Smooth muscle cell (in vitro differentiated cells): Measurements from ENCODE around the gene SERPINB6. TPM values are rescaled to one million over a fixed set of nuclear protein-coding genes. Genes with fewer than 3 reads are reported as not detected.

ENCODE experiments used
- DNase-seq: peaks from one replicate; lab custom pipeline; 2025; ENCODE audit not compliant: unreplicated experiment; lab: John Stamatoyannopoulos, UW
- H2AFZ ChIP-seq: fragments of 200-600 bp; sonication (generic); 2 replicates; pipeline ENCODE4 v1.6.0; 2016; ENCODE audit warnings: antibody characterized with exemption, low read depth, mild to moderate bottlenecking
- H3F3A ChIP-seq: fragments of 200-600 bp; sonication (generic); 2 replicates; pipeline ENCODE4 v1.6.0; 2017; ENCODE audit warnings: antibody characterized with exemption, low read depth
- H3K27ac ChIP-seq: fragments of 200-600 bp; sonication (generic); 2 replicates; pipeline ENCODE4 v1.5.1; 2016; ENCODE audit warnings: low read depth, mild to moderate bottlenecking
- H3K27me3 ChIP-seq: fragments of 200-600 bp; sonication (generic); 2 replicates; pipeline ENCODE4 v1.6.1; 2016; ENCODE audit warnings: low read depth, mild to moderate bottlenecking
- H3K36me3 ChIP-seq: fragments of 200-600 bp; sonication (generic); 2 replicates; pipeline ENCODE4 v1.5.1; 2016; ENCODE audit warnings: low read depth
- H3K4me1 ChIP-seq: fragments of 200-600 bp; sonication (generic); 2 replicates; pipeline ENCODE4 v1.5.1; 2016; ENCODE audit warnings: low read depth
- H3K4me2 ChIP-seq: fragments of 200-600 bp; sonication (generic); 2 replicates; pipeline ENCODE4 v1.6.0; 2016; ENCODE audit warnings: mild to moderate bottlenecking
- H3K4me3 ChIP-seq: fragments of 200-600 bp; sonication (generic); 2 replicates; pipeline ENCODE4 v1.5.1; 2016; ENCODE audit warnings: mild to moderate bottlenecking
- H3K79me2 ChIP-seq: fragments of 200-600 bp; sonication (generic); 2 replicates; pipeline ENCODE4 v1.6.0; 2016; ENCODE audit warnings: low read depth, mild to moderate bottlenecking
- H3K9ac ChIP-seq: fragments of 200-600 bp; sonication (generic); 2 replicates; pipeline ENCODE4 v1.6.0; 2016; ENCODE audit warnings: low read depth
- H3K9me3 ChIP-seq: fragments of 200-600 bp; sonication (generic); replicated peaks from 2 replicates; pipeline ENCODE4 v1.5.1; 2016; ENCODE audit warnings: low read depth
- H4K20me1 ChIP-seq: fragments of 200-600 bp; sonication (generic); 2 replicates; pipeline ENCODE4 v1.6.0; 2016; ENCODE audit warnings: low read depth
- WGBS: methylation state at CpG from one replicate; pipeline ENCODE4 v1.1.7; 2016; ENCODE audit warnings: low lambda C conversion rate; 5-methylcytosine and 5-hydroxymethylcytosine counted together
- polyA plus RNA-seq: library from polyadenylated mRNA; unstranded; fragments of >200 nt; fragmentation: Nextera tagmentation; extraction: Ambion mirVana; gene quantifications from 2 replicates; pipeline ENCODE4 v1.2.1, GENCODE V29; 2016
- total RNA-seq: library from RNA; depleted of rRNA; stranded (reverse); fragments of >200 nt; gene quantifications from 2 replicates; pipeline ENCODE4 v1.2.3, GENCODE V29; 2014
- TF ChIP-seq, protein P1 (sequence below): fragments of 200-600 bp; sonication (generic); IDR thresholded peaks from 2 replicates; pipeline ENCODE4 v1.5.1; 2017; ENCODE audit warnings: borderline replicate concordance, mild to moderate bottlenecking, antibody characterized with exemption; ENCODE audit not compliant: insufficient read depth, poor library complexity, severe bottlenecking

Gene SERPINB6
- total RNA-seq (67.8 and 85.1 TPM in 2 replicates), polyA plus RNA-seq (116 and 118 TPM in 2 replicates)

DNA sequence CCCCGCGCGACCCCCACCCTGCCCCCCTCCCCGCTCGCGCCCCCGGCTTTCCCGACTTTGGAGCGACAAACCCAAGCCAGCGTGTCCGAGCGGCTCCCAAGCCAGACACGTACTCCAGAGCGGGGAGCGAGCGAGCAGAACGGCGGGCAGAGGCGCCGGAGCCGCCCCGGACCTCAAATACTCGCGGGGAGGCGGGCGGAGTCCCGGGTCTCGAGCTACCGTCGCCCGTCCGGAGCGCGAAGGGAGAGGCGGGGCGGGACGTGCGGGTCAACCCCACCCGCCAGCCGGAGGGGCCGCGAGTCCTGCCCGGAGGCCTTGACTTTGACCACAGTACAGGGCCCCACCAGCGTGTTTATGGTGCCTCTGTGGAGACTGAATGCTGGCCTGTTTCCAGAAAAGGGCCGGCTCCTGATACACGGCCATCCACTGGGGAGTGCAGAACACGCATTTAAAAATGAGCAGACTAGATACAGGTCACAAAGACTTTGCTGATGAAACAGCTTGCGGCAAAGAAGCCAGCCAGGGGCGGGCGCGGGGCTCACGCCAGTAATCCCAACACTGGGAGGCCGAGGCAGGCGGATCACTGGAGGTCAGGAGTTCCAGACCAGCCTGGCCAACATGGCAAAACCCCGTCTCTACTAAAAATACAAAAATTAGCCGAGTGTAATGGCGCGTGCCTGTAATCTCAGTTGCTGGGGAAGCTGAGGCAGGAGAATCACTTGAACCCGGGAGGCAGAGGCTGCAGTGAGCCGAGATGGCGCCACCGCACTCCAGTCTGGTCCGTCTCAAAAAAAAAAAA, at the start of gene SERPINB6:
TSS of gene SERPINB6 (minus strand) at position 148 of the 799 bp plus-strand sequence. CDS start 12,235 bp downstream, outside the sequence.
- Histone ChIP-seq H3K4me1 (peaks cover 21% of the 10 kb centered on the region), H4K20me1 (peaks cover 8% of the 10 kb centered on the region), H2AFZ (peak within 1 kb of the TSS; percentile 92), H3K4me2 (peak within 1 kb of the TSS; percentile 86), H3F3A (peaks cover 23% of the 10 kb centered on the region), H3K36me3 (no peaks in the 10 kb centered on the region), H3K9ac (peak within 1 kb of the TSS; percentile 73), H3K9me3 (no peaks in the 10 kb centered on the region), H3K79me2 (peaks cover 14% of the 10 kb centered on the region), H3K27me3 (no peaks in the 10 kb centered on the region), H3K4me3 (peak within 1 kb of the TSS; percentile 90), H3K27ac (peak within 1 kb of the TSS; percentile 88)
- TF ChIP-seq, protein P1, sequence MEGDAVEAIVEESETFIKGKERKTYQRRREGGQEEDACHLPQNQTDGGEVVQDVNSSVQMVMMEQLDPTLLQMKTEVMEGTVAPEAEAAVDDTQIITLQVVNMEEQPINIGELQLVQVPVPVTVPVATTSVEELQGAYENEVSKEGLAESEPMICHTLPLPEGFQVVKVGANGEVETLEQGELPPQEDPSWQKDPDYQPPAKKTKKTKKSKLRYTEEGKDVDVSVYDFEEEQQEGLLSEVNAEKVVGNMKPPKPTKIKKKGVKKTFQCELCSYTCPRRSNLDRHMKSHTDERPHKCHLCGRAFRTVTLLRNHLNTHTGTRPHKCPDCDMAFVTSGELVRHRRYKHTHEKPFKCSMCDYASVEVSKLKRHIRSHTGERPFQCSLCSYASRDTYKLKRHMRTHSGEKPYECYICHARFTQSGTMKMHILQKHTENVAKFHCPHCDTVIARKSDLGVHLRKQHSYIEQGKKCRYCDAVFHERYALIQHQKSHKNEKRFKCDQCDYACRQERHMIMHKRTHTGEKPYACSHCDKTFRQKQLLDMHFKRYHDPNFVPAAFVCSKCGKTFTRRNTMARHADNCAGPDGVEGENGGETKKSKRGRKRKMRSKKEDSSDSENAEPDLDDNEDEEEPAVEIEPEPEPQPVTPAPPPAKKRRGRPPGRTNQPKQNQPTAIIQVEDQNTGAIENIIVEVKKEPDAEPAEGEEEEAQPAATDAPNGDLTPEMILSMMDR: no peak
- DNase-seq: peak; percentile 67
- WGBS: 12% methylated on average over 36 of the region's 63 CpGs

DNA sequence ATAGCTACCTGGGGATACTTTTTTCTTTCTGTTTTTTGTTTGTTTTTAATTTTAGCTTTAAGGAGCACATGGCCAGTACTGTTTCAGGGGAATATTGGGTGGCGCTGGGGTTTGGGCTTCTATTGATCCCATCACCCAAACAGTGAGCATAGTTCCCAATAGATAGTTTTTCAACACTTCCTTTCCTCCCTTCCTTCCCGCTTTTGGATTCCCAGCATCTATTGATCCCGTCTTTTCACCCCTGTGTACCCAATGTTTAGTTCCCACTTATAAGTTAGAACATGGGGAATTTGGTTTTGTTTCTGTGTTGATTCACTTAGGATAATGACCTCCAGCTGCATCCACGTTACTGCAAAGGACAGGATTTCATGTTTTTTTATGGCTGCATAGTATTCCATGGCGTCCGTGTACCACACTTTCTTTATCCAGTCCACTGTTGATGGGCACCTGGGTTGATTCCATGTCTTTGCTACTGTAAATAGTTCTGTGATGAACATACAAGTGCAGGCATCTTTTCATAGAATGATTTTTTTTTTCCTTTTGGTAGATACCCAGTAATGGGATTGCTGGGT, 48.5 kb upstream of the SERPINB6 start:
- Histone ChIP-seq H3F3A (no peaks in the 10 kb centered on the region), H3K79me2 (no peaks in the 10 kb centered on the region), H3K27ac (no peak overlapping the region), H3K4me1 (peaks cover 16% of the 10 kb centered on the region), H3K9ac (no peak overlapping the region), H3K4me2 (no peak overlapping the region), H2AFZ (no peak overlapping the region), H3K27me3 (no peaks in the 10 kb centered on the region), H3K36me3 (no peaks in the 10 kb centered on the region), H3K4me3 (no peak overlapping the region), H4K20me1 (no peaks in the 10 kb centered on the region), H3K9me3 (no peaks in the 10 kb centered on the region)
- DNase-seq: no peak
- TF ChIP-seq, protein P1: no peak
- WGBS: 97% methylated on average over 6 of the region's 6 CpGs

DNA sequence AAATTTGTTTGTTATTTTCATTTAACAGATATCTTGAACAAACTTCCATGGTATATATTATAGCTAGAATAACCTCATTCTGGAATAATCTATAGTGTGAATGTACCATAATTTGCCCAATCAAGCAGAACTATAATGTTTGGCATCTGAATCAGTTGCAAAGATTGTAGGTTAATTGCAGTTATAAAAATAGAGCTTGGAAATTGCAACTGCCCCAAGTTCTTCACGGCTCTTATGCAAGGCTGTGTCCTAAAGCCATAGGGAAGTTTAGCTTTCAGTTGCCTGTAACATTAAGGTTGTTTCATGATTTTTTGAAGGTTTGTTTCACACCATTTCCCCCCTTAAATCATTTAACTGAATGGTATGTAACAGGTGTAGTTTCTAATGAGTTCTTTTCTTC, 47.7 kb upstream of the SERPINB6 start:
- no peaks in the 10 kb centered on the region for H4K20me1 ChIP-seq

More for the DNA sequence above, 47.7 kb upstream of the SERPINB6 start:
- Histone ChIP-seq H3K79me2 (no peaks in the 10 kb centered on the region), H3K9ac (no peak overlapping the region), H3K4me3 (no peak overlapping the region), H3F3A (no peaks in the 10 kb centered on the region), H3K4me2 (no peak overlapping the region), H3K4me1 (peaks cover 15% of the 10 kb centered on the region), H3K9me3 (no peaks in the 10 kb centered on the region), H2AFZ (no peak overlapping the region), H3K27ac (no peak overlapping the region), H3K36me3 (no peaks in the 10 kb centered on the region), H3K27me3 (no peaks in the 10 kb centered on the region)
- TF ChIP-seq, protein P1: no peak
- 88% methylated on average over 1 of the region's 1 CpG for WGBS
- no peak for DNase-seq
